HepG2 (cell line): ENCODE data around the gene SLC10A2. TPM values are rescaled to one million over a fixed set of nuclear protein-coding genes. Genes with fewer than 3 reads are reported as not detected.
A peak's percentile ranks its signal among the peaks of the same experiment; 100 is the strongest.

Experiments used
- ATAC-seq: fragments of 200-7000 bp; cut with Tn5 transposase; 3 replicates; pipeline ENCODE4 v1.9.1; 2020; ENCODE audit warnings: mild to moderate bottlenecking, moderate library complexity
- BruUV-seq: library from RNA; stranded (reverse); fragments of 400-500 nt; replicated peaks from 2 replicates; lab custom pipeline; 2021; lab: Mats Ljungman, UMichigan
- CTCF ChIA-PET: fragments of 300-600 bp; formaldehyde crosslinking; extraction: SDS; loops from one replicate; lab custom pipeline; 2021; ENCODE audit warnings: low total read pairs, inconsistent platforms, low intra/inter-chr PET ratio; lab: Yijun Ruan, JAX
- POLR2A ChIA-PET: fragments of 350-600 bp; sonication (Branson Sonifier 250); formaldehyde crosslinking; loops from one replicate; lab custom pipeline; 2020; ENCODE audit warnings: antibody characterized with exemption, inconsistent platforms; lab: Yijun Ruan, JAX
- DNase-seq: peaks from one replicate; pipeline ENCODE4 v3.0.0-alpha.2; 2015; ENCODE audit warnings: low spot score
- FAIRE-seq: peaks from 3 replicates; lab custom pipeline; 2011; peaks lifted over from hg19 to GRCh38; lab: Jason Lieb, UNC
- H2AFZ ChIP-seq: one replicate; pipeline ENCODE4 v1.6.1; 2011; ENCODE audit warnings: low read length, inconsistent platforms
- H3K27ac ChIP-seq: fragments of 300-600 bp; 3 replicates; pipeline ENCODE4 v1.8.0; 2011; ENCODE audit warnings: mixed run types, mild to moderate bottlenecking, mixed read lengths, low read length, inconsistent platforms; ENCODE audit not compliant: insufficient read depth; ENCODE audit errors: extremely low read length
- H3K27me3 ChIP-seq, 2 experiments: fragments of 200-600 bp in 1 of 2; 2 replicates in 1 of 2; 3 replicates in 1 of 2; pipeline versions ENCODE4 v1.6.0 to v1.8.0; 2011; ENCODE audit warnings: low read length in 2 of 2, mild to moderate bottlenecking in 2 of 2, moderate library complexity in 2 of 2, inconsistent platforms in 1 of 2; ENCODE audit not compliant: insufficient read depth in 2 of 2, control insufficient read depth in 1 of 2
- H3K36me3 ChIP-seq, 2 experiments: fragments of 200-600 bp in 1 of 2; replicated peaks in 1 of 2; 2 replicates in 1 of 2; 3 replicates in 1 of 2; pipeline versions ENCODE4 v1.5.1 to v1.8.0; 2011; ENCODE audit warnings: low read length in 2 of 2, inconsistent platforms in 1 of 2; ENCODE audit not compliant: insufficient read depth in 2 of 2, control insufficient read depth in 1 of 2
- H3K4me1 ChIP-seq: 2 replicates; pipeline ENCODE4 v1.5.1; 2012; ENCODE audit warnings: low read length, inconsistent platforms; ENCODE audit not compliant: insufficient read depth
- H3K4me2 ChIP-seq: 2 replicates; pipeline ENCODE4 v1.6.0; 2011; ENCODE audit warnings: low read depth, low read length, inconsistent platforms
- H3K4me3 ChIP-seq, 3 experiments: fragments of 200-600 bp in 1 of 3; sonication (generic), shearing (Covaris generic) in 1 of 3; replicated peaks in 1 of 3; 2 replicates each; pipeline ENCODE4 v1.5.1; 2011 to 2016; ENCODE audit warnings: low read length in 3 of 3, inconsistent platforms in 2 of 3, low read depth in 2 of 3, mild to moderate bottlenecking in 2 of 3, control low read depth in 1 of 3, mixed read lengths in 1 of 3; ENCODE audit not compliant: insufficient read depth in 1 of 3
- H3K79me2 ChIP-seq: one replicate; pipeline ENCODE4 v1.6.1; 2011; ENCODE audit warnings: low read length, inconsistent platforms; ENCODE audit not compliant: insufficient read depth
- H3K9ac ChIP-seq: 2 replicates; pipeline ENCODE4 v1.6.0; 2011; ENCODE audit warnings: mild to moderate bottlenecking, low read depth, low read length, inconsistent platforms; ENCODE audit not compliant: insufficient read depth
- H3K9me3 ChIP-seq: 2 replicates; pipeline ENCODE4 v1.5.1; 2012; ENCODE audit warnings: mild to moderate bottlenecking, low read length
- H4K20me1 ChIP-seq: 2 replicates; pipeline ENCODE4 v1.6.0; 2011; ENCODE audit warnings: inconsistent platforms, mild to moderate bottlenecking, low read length, moderate library complexity; ENCODE audit not compliant: insufficient read depth
- CEBPG ChIP-seq: IDR thresholded peaks from 2 replicates; pipeline ENCODE4 v1.6.1; 2016
- IRF9 ChIP-seq: sonication (generic); formaldehyde crosslinking; IDR thresholded peaks from 2 replicates; pipeline ENCODE4 v1.8.0; 2022; ENCODE audit warnings: missing genetic modification reagents, mild to moderate bottlenecking, borderline replicate concordance
- MNT ChIP-seq: fragments of 450-650 bp; IDR thresholded peaks from 2 replicates; pipeline ENCODE4 v1.6.1; 2016
- ZNF343 ChIP-seq: sonication (generic); formaldehyde crosslinking; IDR thresholded peaks from 2 replicates; pipeline ENCODE4 v1.4.0; 2020; ENCODE audit warnings: mild to moderate bottlenecking, missing genetic modification reagents
- WGBS: methylation state at CpG from one replicate; pipeline ENCODE4 v1.1.6; 2017; ENCODE audit warnings: low lambda C conversion rate; 5-methylcytosine and 5-hydroxymethylcytosine counted together
- in situ Hi-C: cut with HindIII; loops from 2 replicates; pipeline ENCODE4 v1.10.0; 2017; ENCODE audit warnings: low pct_unique_long_range_greater_than_20kb; ENCODE audit not compliant: extremely low pct_ligation_motif_present
- intact Hi-C: fragments of 100-400 bp; cut with micrococcal nuclease; formaldehyde crosslinking; loops from one replicate; pipeline ENCODE4 v1.10.0; 2022; ENCODE audit not compliant: unreplicated experiment
- polyA plus RNA-seq, 8 experiments: library from polyadenylated mRNA; depleted of rRNA in 3 of 8; stranded (reverse) in 7 of 8; unstranded in 1 of 8; fragments of >200 nt; fragmentation: Illumina TruSeq in 4 of 8; extraction: Trizol in 4 of 8; gene quantifications; 2 replicates each; pipeline versions ENCODE4 v1.2.1 to v1.2.3, GENCODE V29; 2011 to 2016; ENCODE audit warnings: low read depth in 4 of 8, missing spikeins in 1 of 8, mixed read lengths in 1 of 8; ENCODE audit not compliant: insufficient read depth in 1 of 8
- total RNA-seq, 5 experiments: library from RNA; depleted of rRNA; stranded (reverse); fragments of >200 nt; fragmentation: Illumina TruSeq; extraction: Trizol; gene quantifications; 2 replicates each; pipeline ENCODE4 v1.2.3, GENCODE V29; 2016; ENCODE audit warnings: low read depth in 1 of 5
- TF ChIP-seq, protein P1 (sequence below): sonication (generic); formaldehyde crosslinking; IDR thresholded peaks from 2 replicates; pipeline ENCODE4 v1.4.0; 2020; ENCODE audit warnings: missing genetic modification reagents

The SLC10A2 gene
- total and polyA plus RNA-seq, 2 of the 13 experiments (the other 11 are each of a cell fraction or from before 2014, with no cell fraction given): not detected

DNA sequence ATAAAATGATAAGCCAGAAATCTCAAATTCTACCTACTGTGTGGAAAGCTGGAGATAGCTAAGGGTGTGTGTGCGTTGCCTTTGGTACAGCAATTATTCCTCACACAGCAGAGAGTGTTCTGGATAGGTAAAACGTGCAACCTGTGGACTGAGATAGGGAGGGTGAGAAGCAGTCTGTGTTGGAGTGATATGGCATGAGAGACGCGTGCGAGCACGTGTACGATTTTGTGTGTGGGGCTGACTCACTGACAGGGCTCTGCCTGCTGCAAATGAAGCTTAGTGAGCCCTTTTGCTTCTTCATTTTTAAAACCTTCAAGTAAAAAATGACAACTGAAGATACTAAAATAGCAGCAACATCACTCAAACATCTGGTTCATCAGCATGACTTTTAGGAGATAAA lies 35.7 kb upstream of the SLC10A2 start (continued):
- TF ChIP-seq, protein P1, sequence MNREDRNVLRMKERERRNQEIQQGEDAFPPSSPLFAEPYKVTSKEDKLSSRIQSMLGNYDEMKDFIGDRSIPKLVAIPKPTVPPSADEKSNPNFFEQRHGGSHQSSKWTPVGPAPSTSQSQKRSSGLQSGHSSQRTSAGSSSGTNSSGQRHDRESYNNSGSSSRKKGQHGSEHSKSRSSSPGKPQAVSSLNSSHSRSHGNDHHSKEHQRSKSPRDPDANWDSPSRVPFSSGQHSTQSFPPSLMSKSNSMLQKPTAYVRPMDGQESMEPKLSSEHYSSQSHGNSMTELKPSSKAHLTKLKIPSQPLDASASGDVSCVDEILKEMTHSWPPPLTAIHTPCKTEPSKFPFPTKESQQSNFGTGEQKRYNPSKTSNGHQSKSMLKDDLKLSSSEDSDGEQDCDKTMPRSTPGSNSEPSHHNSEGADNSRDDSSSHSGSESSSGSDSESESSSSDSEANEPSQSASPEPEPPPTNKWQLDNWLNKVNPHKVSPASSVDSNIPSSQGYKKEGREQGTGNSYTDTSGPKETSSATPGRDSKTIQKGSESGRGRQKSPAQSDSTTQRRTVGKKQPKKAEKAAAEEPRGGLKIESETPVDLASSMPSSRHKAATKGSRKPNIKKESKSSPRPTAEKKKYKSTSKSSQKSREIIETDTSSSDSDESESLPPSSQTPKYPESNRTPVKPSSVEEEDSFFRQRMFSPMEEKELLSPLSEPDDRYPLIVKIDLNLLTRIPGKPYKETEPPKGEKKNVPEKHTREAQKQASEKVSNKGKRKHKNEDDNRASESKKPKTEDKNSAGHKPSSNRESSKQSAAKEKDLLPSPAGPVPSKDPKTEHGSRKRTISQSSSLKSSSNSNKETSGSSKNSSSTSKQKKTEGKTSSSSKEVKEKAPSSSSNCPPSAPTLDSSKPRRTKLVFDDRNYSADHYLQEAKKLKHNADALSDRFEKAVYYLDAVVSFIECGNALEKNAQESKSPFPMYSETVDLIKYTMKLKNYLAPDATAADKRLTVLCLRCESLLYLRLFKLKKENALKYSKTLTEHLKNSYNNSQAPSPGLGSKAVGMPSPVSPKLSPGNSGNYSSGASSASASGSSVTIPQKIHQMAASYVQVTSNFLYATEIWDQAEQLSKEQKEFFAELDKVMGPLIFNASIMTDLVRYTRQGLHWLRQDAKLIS (CRISPR knock-in tag): no peak
- TF ChIP-seq CEBPG (CRISPR knock-in tag): no peak

- H3K9me3 ChIP-seq: no peaks in the 10 kb centered on the region
- CTCF ChIA-PET: no interaction called here
- TF ChIP-seq MNT (peak; percentile 82), ZNF343 (CRISPR knock-in tag) (no peak), IRF9 (CRISPR knock-in tag) (no peak)
- no peak for FAIRE-seq
- no TSS peak for BruUV-seq
- 0% methylated on average over 2 of the region's 2 CpGs for WGBS
- H3K27ac ChIP-seq: no peak overlapping the region
- H3K4me2 ChIP-seq: no peak overlapping the region
- POLR2A ChIA-PET: no interaction called here
- no peaks in the 10 kb centered on the region for H3K4me1 ChIP-seq
- H2AFZ ChIP-seq: no peak overlapping the region
- intact Hi-C loops (no loop called here), in situ Hi-C loops (no loop called here)
- H3K9ac ChIP-seq: no peak overlapping the region
- H4K20me1 ChIP-seq: no peaks in the 10 kb centered on the region
- no peaks in the 10 kb centered on the region for H3K79me2 ChIP-seq
- no peaks in the 10 kb centered on the region for H3K27me3 ChIP-seq
- DNase-seq: no peak
- no peak overlapping the region for H3K4me3 ChIP-seq
- no peak for ATAC-seq
- H3K36me3 ChIP-seq: no peaks in the 10 kb centered on the region
Observed at GRCh38 chr13:103101500-103101899, 35.3 kb upstream of the SLC10A2 start.
